Tibial artery (tissue), 4 donors: ENCODE measurements around the gene COL7A1.

ENCODE experiments used
- DNase-seq, 2 donors: peaks; one replicate each; pipeline ENCODE4 v3.0.0-alpha.2; 2019
- H3K27ac ChIP-seq, 2 donors: fragments of 200-600 bp; sonication (generic) in 1 of 2; 1 replicate in 1 of 2; 2 replicates in 1 of 2; pipeline ENCODE4 v1.5.1; 2018 to 2019; ENCODE audit warnings: mild to moderate bottlenecking in 1 of 2
- H3K27me3 ChIP-seq, 2 donors: fragments of 200-600 bp; sonication (generic) in 1 of 2; one replicate each; pipeline versions ENCODE4 v1.5.1 to v1.6.0; 2016 to 2019
- H3K36me3 ChIP-seq, 3 donors: fragments of 200-600 bp; sonication (generic) in 2 of 3; one replicate each; pipeline ENCODE4 v1.5.1; 2016 to 2019; ENCODE audit warnings: mild to moderate bottlenecking in 2 of 3
- H3K4me1 ChIP-seq, 4 donors: fragments of 200-600 bp; sonication (generic) in 2 of 4; 1 replicate in 3 of 4; 2 replicates in 1 of 4; pipeline ENCODE4 v1.5.1; 2016 to 2019
- H3K4me3 ChIP-seq, 2 donors: fragments of 200-600 bp; sonication (generic) in 1 of 2; 1 replicate in 1 of 2; 2 replicates in 1 of 2; pipeline ENCODE4 v1.5.1; 2018 to 2019; ENCODE audit warnings: mild to moderate bottlenecking in 2 of 2
- H3K9me3 ChIP-seq, 3 donors: fragments of 200-600 bp; sonication (generic) in 1 of 3; one replicate each; pipeline ENCODE4 v1.5.1; 2016 to 2019
- CTCF ChIP-seq, 2 experiments: fragments of 200-600 bp in 1 of 2; fragments of 450-650 bp in 1 of 2; IDR thresholded peaks; one replicate each; pipeline ENCODE4 v1.5.1; 2017 to 2019; ENCODE audit warnings: antibody characterized with exemption in 2 of 2, mild to moderate bottlenecking in 1 of 2, moderate library complexity in 1 of 2
- intact Hi-C: fragments of 100-400 bp; cut with DNase I; formaldehyde crosslinking; loops from one replicate; pipeline ENCODE4 v1.15.0; 2023; ENCODE audit warnings: low total_unique reads

Gene COL7A1

DNA sequence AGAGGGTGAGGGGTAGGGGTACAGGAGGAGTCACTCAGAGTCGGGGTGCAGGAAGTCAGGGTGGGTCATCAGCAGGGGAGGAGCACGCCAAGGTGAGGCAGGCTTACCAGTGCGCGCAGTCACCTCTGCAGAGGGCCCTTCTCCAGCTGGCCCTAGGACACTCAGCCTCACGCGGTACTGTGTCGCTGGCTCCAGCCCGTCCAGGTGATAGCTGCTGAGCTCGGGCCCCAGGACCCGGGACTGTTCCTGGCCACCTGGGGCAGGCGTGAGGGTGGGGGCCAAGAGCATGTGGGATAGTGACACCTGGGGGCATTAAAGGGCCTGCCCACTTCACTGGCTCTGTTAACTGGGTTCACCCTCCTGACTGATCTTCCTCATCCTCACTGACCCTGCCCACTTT is 7.4 kb downstream of the COL7A1 start:
- no peak for DNase-seq
- H3K4me1 ChIP-seq: no peaks in the 10 kb centered on the region
- TF ChIP-seq CTCF (IDR thresholded peaks at IDR 0.05): no peak
- H3K27me3 ChIP-seq: no peaks in the 10 kb centered on the region
- H3K4me3 ChIP-seq: no peak overlapping the region
- peaks cover 0 to 66% (median 5%) of the 10 kb centered on the region in 3 donors for H3K36me3 ChIP-seq
- no peak overlapping the region for H3K27ac ChIP-seq
- no peaks in the 10 kb centered on the region for H3K9me3 ChIP-seq
- intact Hi-C loops: no loop called here

DNA sequence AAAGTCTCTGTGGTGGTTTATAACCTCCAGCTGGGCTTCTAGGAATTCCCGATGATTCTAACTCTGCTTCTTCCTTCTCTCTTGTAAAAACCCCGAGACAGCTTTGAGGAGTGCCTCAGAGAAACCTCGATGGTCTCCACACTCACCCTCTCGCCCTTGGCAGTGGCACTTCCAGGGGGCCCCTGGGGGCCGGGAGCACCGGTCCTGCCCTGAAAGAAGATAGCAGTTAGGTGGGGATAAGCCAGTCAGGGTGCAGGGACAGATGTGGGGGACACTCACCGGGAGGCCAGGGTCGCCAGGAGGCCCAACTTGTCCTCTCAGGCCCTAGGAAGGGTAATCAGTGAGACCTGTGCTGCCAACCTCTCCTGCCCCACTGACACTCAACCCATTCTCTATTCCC is 9.7 kb downstream of the COL7A1 start:
- Histone ChIP-seq H3K9me3 (no peaks in the 10 kb centered on the region), H3K4me3 (no peak overlapping the region), H3K27me3 (no peaks in the 10 kb centered on the region), H3K27ac (no peak overlapping the region), H3K4me1 (no peaks in the 10 kb centered on the region), H3K36me3 (peaks cover 0 to 74% (median 5%) of the 10 kb centered on the region in 3 donors)
- intact Hi-C loops: no loop called here
- no peak for DNase-seq
- TF ChIP-seq CTCF (IDR thresholded peaks at IDR 0.05): no peak

DNA sequence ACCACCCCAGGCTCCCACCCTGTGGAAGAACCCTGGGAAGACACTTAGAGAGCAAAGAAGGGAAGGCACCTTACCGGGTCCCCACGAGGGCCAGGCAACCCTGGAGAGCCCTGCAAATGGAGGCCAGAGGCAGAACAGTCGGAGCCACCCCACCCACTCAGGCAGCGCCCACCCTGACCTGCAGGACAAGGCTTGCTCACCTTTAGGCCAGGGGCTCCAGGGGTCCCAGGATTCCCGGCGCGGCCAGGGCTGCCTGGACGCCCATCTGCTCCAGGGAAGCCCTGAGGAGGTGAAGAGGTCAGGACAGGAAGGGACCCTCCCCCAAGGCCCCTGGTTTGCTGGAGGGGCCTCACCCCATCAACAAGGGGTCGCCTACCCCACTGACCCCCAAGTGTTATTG is 10.3 kb downstream of the COL7A1 start:
- intact Hi-C loops: no loop called here
- H3K4me1 ChIP-seq: no peaks in the 10 kb centered on the region
- TF ChIP-seq CTCF (IDR thresholded peaks at IDR 0.05): no peak
- H3K9me3 ChIP-seq: no peaks in the 10 kb centered on the region
- H3K4me3 ChIP-seq: no peak overlapping the region
- DNase-seq: no peak
- H3K36me3 ChIP-seq: peaks cover 0 to 72% (median 5%) of the 10 kb centered on the region in 3 donors
- H3K27me3 ChIP-seq: no peaks in the 10 kb centered on the region
- no peak overlapping the region for H3K27ac ChIP-seq

DNA sequence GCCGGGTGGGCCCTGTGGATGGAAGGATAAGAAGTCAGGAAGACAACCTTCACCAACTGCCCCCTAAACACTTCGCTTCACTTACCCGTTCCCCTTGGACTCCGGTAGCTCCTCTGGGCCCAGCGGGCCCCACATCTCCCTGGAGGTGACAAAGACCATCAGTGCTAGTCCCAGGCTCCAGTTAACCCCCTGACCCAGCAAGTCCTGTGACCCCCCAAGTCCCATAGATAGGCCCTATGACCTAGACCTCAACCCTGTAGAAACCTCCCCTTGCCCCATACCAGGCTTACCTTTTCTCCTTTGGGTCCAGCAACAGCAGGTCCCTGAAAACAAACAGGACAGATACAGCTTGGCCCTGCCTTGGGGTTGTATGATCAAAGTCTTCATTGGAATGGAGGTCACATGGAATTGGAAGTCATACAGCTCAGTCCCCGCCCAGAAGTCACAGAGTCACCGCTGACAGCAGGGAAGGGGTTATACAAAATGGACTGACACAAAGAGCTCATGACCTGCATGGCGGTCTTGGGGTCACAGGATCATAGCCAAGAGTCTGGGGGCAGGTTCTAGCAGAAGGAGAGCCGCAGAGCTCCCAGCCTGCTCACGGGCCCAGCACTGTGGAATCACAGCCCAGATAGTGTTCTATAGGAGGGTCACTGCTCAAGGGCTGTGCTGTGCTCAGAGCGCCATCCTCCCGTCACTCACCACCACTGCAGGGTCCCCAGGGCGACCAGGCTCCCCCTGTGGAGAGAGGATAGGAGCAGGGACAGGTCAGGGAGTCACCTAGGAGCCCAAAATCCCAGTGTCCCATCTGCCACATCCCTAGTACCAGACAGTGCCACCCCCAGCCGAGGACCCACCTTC is 13.3 kb downstream of the COL7A1 start:
- no peaks in the 10 kb centered on the region for H3K4me1 ChIP-seq
- H3K27ac ChIP-seq: no peak overlapping the region
- no peak for TF ChIP-seq CTCF (IDR thresholded peaks at IDR 0.05)
- no peaks in the 10 kb centered on the region for H3K27me3 ChIP-seq
- H3K9me3 ChIP-seq: no peaks in the 10 kb centered on the region
- H3K36me3 ChIP-seq: peaks cover 0 to 89% (median 5%) of the 10 kb centered on the region in 3 donors
- intact Hi-C loops: no loop called here
- no peak for DNase-seq
- no peak overlapping the region for H3K4me3 ChIP-seq

- intact Hi-C loops: no loop called here
- Histone ChIP-seq H3K27me3 (no peaks in the 10 kb centered on the region), H3K9me3 (no peaks in the 10 kb centered on the region), H3K27ac (no peak overlapping the region), H3K4me3 (no peak overlapping the region), H3K36me3 (peaks cover 0 to 72% (median 0%) of the 10 kb centered on the region in 3 donors), H3K4me1 (no peaks in the 10 kb centered on the region)
- no peak for TF ChIP-seq CTCF (IDR thresholded peaks at IDR 0.05)
- no peak for DNase-seq
Measured at GRCh38 chr3:48576647-48577046, 18.5 kb downstream of the COL7A1 start.
